ENCODE data around the gene RABGGTA. TPM values are rescaled to one million over a fixed set of nuclear protein-coding genes. Genes with fewer than 3 reads are reported as not detected.

RABGGTA gene
- total RNA-seq, 1 experiment from 2014 or later: 25.6 TPM

- Mint-ChIP-seq H3K36me3 (ENCODE audit: insufficient read depth in 1 of 3, low read depth in 3 of 3) (no peaks in the 10 kb centered on the region), H3K27ac (no peak overlapping the region), H3K4me3 (no peak overlapping the region), H3K9me3 (no peaks in the 10 kb centered on the region), H3K27me3 (ENCODE audit: low read depth) (no peaks in the 10 kb centered on the region), H3K4me1 (peaks cover 2% of the 10 kb centered on the region in 2 experiments; a peak in 1 of 4 replicates)
- WGBS (ENCODE audit: extremely low coverage, insufficient read length, low lambda C conversion rate): no CpG with 5 or more reads among the region's 11 CpGs
- Histone ChIP-seq H3K9me3 (ENCODE audit: control insufficient read depth, low read depth, low read length) (no peaks in the 10 kb centered on the region), H2AFZ (ENCODE audit: low read length) (no peak overlapping the region), H3K79me2 (ENCODE audit: insufficient read depth, low read length) (no peaks in the 10 kb centered on the region), H2AK5ac (ENCODE audit: insufficient read length, low read length) (no peak overlapping the region), H2BK5ac (ENCODE audit: insufficient read length, low read length) (no peak overlapping the region), H4K5ac (ENCODE audit: insufficient read length, low read depth, low read length) (no peak overlapping the region), H3K56ac (ENCODE audit: insufficient read length, low read depth, low read length) (no peak overlapping the region), H3K27me3 (ENCODE audit: insufficient read depth, low read length) (no peaks in the 10 kb centered on the region), H2BK120ac (ENCODE audit: low read depth, low read length, poor library complexity, severe bottlenecking) (no peak overlapping the region), H4K20me1 (ENCODE audit: control insufficient read depth, insufficient read depth, insufficient read length) (no peaks in the 10 kb centered on the region), H3K18ac (ENCODE audit: insufficient read length, low read depth, low read length) (no peak overlapping the region), H3K4ac (ENCODE audit: low read depth, low read length) (no peak overlapping the region), H2BK15ac (ENCODE audit: low read depth, low read length) (no peak overlapping the region), H3K27ac (ENCODE audit: insufficient read length, low read depth, low read length) (no peak overlapping the region), H3K4me1 (ENCODE audit: insufficient read depth, low read length) (no peaks in the 10 kb centered on the region), H2BK20ac (ENCODE audit: low read depth, low read length, poor library complexity, severe bottlenecking) (no peak overlapping the region), H3K4me2 (ENCODE audit: insufficient read depth, insufficient read length, low read length) (no peak overlapping the region), H3K79me1 (ENCODE audit: insufficient read depth, low read depth, low read length, poor library complexity, severe bottlenecking) (no peaks in the 10 kb centered on the region), H2BK12ac (ENCODE audit: insufficient read length, low read depth, low read length) (no peak overlapping the region), H3K23ac (ENCODE audit: insufficient read length, low read depth, low read length) (no peak overlapping the region), H4K8ac (replicated peaks; ENCODE audit: insufficient read length, low read depth, low read length) (no peak overlapping the region), H4K91ac (ENCODE audit: insufficient read length, low read depth, low read length) (no peak overlapping the region), H3K14ac (ENCODE audit: insufficient read depth, low read length) (no peak overlapping the region), H3K9ac (ENCODE audit: extremely low read depth, insufficient read length, low read length) (no peak overlapping the region), H3K23me2 (ENCODE audit: insufficient read length, low read depth, low read length, poor library complexity, severe bottlenecking) (no peaks in the 10 kb centered on the region), H3T11ph (ENCODE audit: low read length) (no peak overlapping the region)
- no peak for DNase-seq
- TF ChIP-seq CTCF (conservative IDR thresholded peaks at IDR 0.05): peak; percentile 34
Observed at GRCh38 chr14:24279301-24280186, 8.1 kb upstream of the RABGGTA start.

All from H9 (cell line).